Activated B cell treated with CpG ODN at 0.5 μM for 24 hours (primary cell): ENCODE measurements around the gene RGMA. TPM values are rescaled to one million over a fixed set of nuclear protein-coding genes. Genes with fewer than 3 reads are reported as not detected.

Experiments used
- ATAC-seq: fragments of 200-7000 bp; cut with Tn5 transposase; one replicate; pipeline ENCODE4 v1.10.0; 2021; ENCODE audit warnings: low read depth, mild to moderate bottlenecking, moderate library complexity
- CTCF ChIA-PET: fragments of 350-600 bp; sonication (Branson Sonifier 250); formaldehyde crosslinking; loops from one replicate; lab custom pipeline; 2021; ENCODE audit warnings: antibody characterized with exemption; lab: Charles Lee
- POLR2A ChIA-PET: fragments of 350-600 bp; sonication (Branson Sonifier 250); formaldehyde crosslinking; loops from one replicate; lab custom pipeline; 2021; ENCODE audit warnings: antibody characterized with exemption; lab: Charles Lee
- DNase-seq: peaks from one replicate; pipeline ENCODE4 v3.0.0; 2022
- H3K27ac Mint-ChIP-seq: one replicate; pipeline ENCODE4 v1.8.0; 2020; ENCODE audit warnings: mixed read lengths
- H3K27me3 Mint-ChIP-seq: one replicate; pipeline ENCODE4 v1.8.0; 2021; ENCODE audit warnings: mixed read lengths
- H3K36me3 Mint-ChIP-seq: one replicate; pipeline ENCODE4 v1.8.0; 2021; ENCODE audit warnings: low read depth, mixed read lengths
- H3K4me1 Mint-ChIP-seq: one replicate; pipeline ENCODE4 v1.8.0; 2021; ENCODE audit warnings: mixed read lengths
- H3K4me3 Mint-ChIP-seq: one replicate; pipeline ENCODE4 v1.8.0; 2020; ENCODE audit warnings: mild to moderate bottlenecking, mixed read lengths
- H3K9me3 Mint-ChIP-seq: one replicate; pipeline ENCODE4 v1.8.0; 2020; ENCODE audit warnings: mixed read lengths
- intact Hi-C: fragments of 100-400 bp; cut with micrococcal nuclease; formaldehyde crosslinking; loops from one replicate; pipeline ENCODE4 v1.15.1; 2024
- total RNA-seq: library from RNA; stranded (reverse); gene quantifications from 2 replicates; pipeline ENCODE4 v1.2.3, GENCODE V29; 2022
- TF ChIP-seq, protein P1 (sequence below): fragments of 200-600 bp; IDR thresholded peaks from one replicate; pipeline ENCODE4 v1.8.0; 2022; ENCODE audit warnings: antibody characterized with exemption, mild to moderate bottlenecking

Gene RGMA
- total RNA-seq, 1 donor from 2014 or later: not detected

DNA sequence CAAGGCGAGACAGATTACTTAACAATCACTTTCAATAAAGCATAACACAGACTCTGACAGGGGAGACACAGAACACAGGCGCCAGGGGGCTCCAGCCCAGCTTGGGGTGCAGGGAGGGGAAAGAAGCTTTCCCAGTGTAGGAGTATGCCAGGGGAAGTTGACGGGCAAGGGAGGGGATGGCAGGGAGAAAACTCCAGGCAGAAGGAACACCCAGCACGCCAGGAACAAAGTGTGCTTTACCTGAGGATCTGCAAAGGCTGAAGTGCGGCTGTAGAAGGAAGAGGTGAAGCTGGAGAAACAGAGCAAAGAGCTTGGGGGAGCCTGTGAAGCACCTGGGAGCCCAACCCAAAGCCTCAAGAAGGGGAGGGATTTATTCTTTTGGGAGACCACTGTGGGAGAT is 12.1 kb downstream of the RGMA start:
- H3K27me3 Mint-ChIP-seq: peaks cover 57% of the 10 kb centered on the region
- no peaks in the 10 kb centered on the region for H3K9me3 Mint-ChIP-seq
- POLR2A ChIA-PET: no interaction called here
- CTCF ChIA-PET: no interaction called here
- intact Hi-C loops: no loop called here
- no peak overlapping the region for H3K27ac Mint-ChIP-seq
- peaks cover 11% of the 10 kb centered on the region for H3K4me1 Mint-ChIP-seq
- no peaks in the 10 kb centered on the region for H3K36me3 Mint-ChIP-seq
- TF ChIP-seq, protein P1, sequence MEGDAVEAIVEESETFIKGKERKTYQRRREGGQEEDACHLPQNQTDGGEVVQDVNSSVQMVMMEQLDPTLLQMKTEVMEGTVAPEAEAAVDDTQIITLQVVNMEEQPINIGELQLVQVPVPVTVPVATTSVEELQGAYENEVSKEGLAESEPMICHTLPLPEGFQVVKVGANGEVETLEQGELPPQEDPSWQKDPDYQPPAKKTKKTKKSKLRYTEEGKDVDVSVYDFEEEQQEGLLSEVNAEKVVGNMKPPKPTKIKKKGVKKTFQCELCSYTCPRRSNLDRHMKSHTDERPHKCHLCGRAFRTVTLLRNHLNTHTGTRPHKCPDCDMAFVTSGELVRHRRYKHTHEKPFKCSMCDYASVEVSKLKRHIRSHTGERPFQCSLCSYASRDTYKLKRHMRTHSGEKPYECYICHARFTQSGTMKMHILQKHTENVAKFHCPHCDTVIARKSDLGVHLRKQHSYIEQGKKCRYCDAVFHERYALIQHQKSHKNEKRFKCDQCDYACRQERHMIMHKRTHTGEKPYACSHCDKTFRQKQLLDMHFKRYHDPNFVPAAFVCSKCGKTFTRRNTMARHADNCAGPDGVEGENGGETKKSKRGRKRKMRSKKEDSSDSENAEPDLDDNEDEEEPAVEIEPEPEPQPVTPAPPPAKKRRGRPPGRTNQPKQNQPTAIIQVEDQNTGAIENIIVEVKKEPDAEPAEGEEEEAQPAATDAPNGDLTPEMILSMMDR: no peak
- H3K4me3 Mint-ChIP-seq: no peak overlapping the region
- DNase-seq: no peak
- ATAC-seq: no peak

DNA sequence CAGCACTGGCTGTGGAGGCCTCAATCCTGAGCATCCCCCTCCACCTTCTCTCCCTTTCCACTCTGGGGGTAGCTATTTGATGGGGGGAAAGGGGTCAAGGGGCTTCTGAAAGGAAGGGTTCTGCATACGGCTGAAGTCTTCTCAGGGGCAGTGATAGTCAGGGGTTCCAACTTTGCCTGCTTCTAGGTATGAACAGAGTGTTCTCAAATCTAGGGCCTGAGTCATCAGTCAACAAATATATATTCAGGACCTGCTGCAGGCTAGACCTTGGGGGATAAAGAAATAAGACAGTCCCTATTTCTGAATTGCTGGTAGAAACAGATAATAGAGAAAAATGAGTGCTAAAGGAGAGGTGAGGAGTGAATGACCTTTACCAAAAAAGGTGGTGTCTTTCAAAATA is 12.8 kb downstream of the RGMA start:
- intact Hi-C loops: no loop called here
- CTCF ChIA-PET: no interaction called here
- Mint-ChIP-seq H3K36me3 (no peaks in the 10 kb centered on the region), H3K9me3 (no peaks in the 10 kb centered on the region), H3K27ac (no peak overlapping the region), H3K27me3 (peaks cover 56% of the 10 kb centered on the region), H3K4me1 (peaks cover 12% of the 10 kb centered on the region), H3K4me3 (no peak overlapping the region)
- ATAC-seq: no peak
- no peak for DNase-seq
- POLR2A ChIA-PET: no interaction called here
- TF ChIP-seq, protein P1: no peak

DNA sequence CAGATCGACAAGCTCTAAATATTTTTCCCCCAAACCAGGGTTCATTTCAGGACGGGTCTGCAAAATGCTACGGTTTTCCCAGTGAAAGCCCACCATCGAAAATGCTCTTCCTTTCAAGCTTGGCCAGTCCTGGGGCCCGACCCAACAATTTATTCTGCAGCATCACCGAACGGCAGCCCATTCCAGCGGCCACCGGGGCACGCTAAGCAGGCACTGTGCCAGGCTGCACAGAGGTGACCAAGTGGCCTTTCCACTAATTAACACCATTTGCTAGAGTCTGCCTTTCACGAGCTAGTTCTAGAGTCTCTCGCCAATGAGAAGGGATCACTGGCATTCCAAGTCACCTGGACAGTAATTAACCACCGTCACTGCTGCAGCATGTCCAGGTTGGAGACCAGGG is 14.4 kb downstream of the RGMA start:
- TF ChIP-seq, protein P1: no peak
- Mint-ChIP-seq H3K4me3 (no peak overlapping the region), H3K4me1 (peaks cover 12% of the 10 kb centered on the region), H3K27me3 (peaks cover 61% of the 10 kb centered on the region), H3K27ac (no peak overlapping the region), H3K9me3 (no peaks in the 10 kb centered on the region), H3K36me3 (no peaks in the 10 kb centered on the region)
- ChIA-PET POLR2A (no interaction called here), CTCF (no interaction called here)
- intact Hi-C loops: no loop called here
- no peak for DNase-seq
- ATAC-seq: no peak

DNA sequence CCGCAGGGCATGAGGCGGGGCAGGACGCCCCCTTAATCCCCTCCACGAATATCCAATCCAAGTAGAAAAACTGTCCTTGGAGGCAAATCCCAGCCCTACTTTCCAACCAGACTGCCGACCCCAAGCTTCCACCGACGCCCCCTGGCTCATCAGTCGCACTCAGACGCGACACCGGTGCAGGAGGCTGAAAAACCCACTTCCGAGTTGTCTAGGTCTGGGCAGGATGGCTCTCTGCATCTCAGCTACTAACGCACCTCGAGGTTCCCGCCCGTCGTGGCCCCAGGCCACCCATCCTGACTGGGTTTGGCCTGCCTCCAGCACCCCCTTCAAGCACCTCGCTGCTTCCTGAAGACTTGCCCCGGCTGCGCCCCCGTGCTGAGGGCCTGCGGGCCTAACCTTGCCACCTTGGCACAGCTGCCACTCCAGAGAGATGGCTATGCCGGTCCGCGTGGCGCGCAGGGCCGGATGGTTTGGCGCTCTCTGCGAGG is 15.5 kb downstream of the RGMA start:
- no peak for DNase-seq
- no peak for ATAC-seq
- intact Hi-C loops: no loop called here
- Mint-ChIP-seq H3K4me3 (no peak overlapping the region), H3K9me3 (no peaks in the 10 kb centered on the region), H3K27me3 (peaks cover 57% of the 10 kb centered on the region), H3K4me1 (peaks cover 12% of the 10 kb centered on the region), H3K27ac (no peak overlapping the region), H3K36me3 (no peaks in the 10 kb centered on the region)
- TF ChIP-seq, protein P1: no peak
- CTCF ChIA-PET: no interaction called here
- POLR2A ChIA-PET: interaction anchor here (0.6 kb wide), 1 partner anchor 1954 kb away, joined by 9 read pairs; no protein-coding TSS in a partner anchor

DNA sequence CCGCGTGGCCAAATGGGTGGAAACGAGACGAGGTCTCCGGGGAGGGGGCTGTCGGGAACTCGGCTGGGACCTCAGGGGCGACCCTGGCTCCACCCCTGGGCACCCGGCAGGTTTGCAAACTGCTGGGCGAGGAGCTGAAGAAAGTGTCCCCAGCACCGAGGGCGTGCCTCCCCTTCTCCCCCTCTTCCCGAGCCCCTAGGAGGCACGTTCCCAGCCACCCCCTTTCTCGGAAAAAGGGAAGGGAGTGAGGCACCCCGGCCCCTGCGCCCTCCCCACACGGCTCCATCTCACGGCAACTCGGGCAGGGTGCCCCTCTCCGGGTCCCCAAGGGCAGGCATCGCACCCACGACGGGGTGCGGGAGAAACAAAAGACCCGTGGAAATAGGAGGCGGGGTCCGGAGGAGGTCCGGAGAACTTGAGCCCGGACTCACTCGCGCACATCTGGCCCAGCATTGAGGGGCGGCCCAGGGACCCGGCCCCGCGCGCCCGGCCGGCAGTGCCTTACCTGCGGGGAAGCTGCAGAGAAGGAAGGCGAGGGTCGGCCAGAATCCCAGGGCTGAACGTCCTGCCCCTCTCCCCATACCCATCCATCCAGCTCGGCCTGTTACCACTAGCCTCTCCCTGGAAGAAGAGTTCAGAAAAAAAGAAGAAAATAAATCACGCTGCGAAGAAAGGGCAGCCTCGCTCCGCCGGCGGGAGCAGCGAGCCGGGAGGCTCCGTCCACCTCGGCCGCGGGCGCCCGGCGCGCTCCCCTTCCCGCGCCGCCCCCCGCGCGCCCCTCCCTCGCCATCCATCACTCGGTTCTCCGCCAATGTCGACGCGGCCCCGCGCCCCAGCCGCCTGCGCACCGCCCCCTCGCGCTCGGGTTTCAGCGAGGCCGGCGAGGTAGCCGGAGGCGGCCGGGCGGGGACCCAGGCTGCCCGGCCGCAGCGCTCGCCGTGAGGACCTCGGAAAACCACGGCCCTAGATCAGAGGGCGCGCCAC is 16.3 kb downstream of the RGMA start:
- no peak for ATAC-seq
- no peaks in the 10 kb centered on the region for H3K36me3 Mint-ChIP-seq
- H3K4me3 Mint-ChIP-seq: no peak overlapping the region
- no peak overlapping the region for H3K27ac Mint-ChIP-seq
- no peaks in the 10 kb centered on the region for H3K9me3 Mint-ChIP-seq
- TF ChIP-seq, protein P1: no peak
- peaks cover 57% of the 10 kb centered on the region for H3K27me3 Mint-ChIP-seq
- POLR2A ChIA-PET: no interaction called here
- intact Hi-C loops: no loop called here
- no peak for DNase-seq
- CTCF ChIA-PET: no interaction called here
- peaks cover 12% of the 10 kb centered on the region for H3K4me1 Mint-ChIP-seq
